HG03175 (cell line): ENCODE data around the gene LIME1.

Source experiments
- ATAC-seq: cut with Tn5 transposase; IDR thresholded peaks from one replicate; pipeline ENCODE4 v1.9.1; 2021; ENCODE audit warnings: mild to moderate bottlenecking, moderate library complexity; ENCODE audit not compliant: unreplicated experiment

Gene LIME1

DNA sequence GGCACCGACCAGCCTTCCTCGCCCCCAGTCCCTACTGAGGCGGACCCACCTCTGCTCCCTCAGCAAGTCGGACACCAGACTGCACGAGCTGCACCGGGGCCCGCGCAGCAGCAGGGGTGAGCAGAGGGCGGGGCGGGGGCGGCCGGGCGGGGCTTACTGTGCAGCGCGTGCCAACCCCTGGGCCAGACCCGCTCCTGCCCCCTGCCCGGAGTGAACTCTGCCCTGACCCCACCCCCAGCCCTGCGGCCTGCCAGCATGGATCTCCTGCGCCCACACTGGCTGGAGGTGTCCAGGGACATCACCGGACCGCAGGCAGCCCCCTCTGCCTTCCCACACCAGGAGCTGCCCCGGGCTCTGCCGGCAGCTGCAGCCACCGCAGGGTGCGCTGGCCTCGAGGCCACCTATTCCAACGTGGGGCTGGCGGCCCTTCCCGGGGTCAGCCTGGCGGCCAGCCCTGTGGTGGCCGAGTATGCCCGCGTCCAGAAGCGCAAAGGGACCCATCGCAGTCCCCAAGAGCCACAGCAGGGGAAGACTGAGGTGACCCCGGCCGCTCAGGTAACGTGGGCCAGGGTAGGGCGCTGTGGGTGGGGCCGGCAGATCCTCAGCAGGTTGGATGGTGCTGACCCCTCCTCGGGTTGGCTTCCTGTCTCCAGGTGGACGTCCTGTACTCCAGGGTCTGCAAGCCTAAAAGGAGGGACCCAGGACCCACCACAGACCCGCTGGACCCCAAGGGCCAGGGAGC lies 1.7 kb downstream of the LIME1 start:
- ATAC-seq = no peak

DNA sequence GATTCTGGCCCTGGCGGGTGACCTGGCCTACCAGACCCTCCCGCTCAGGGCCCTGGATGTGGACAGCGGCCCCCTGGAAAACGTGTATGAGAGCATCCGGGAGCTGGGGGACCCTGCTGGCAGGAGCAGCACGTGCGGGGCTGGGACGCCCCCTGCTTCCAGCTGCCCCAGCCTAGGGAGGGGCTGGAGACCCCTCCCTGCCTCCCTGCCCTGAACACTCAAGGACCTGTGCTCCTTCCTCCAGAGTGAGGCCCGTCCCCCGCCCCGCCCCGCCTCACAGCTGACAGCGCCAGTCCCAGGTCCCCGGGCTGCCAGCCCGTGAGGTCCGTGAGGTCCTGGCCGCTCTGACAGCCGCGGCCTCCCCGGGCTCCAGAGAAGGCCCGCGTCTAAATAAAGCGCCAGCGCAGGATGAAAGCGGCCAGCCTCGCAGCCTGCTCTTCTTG lies 2.2 kb downstream of the LIME1 start:
- no peak for ATAC-seq

DNA sequence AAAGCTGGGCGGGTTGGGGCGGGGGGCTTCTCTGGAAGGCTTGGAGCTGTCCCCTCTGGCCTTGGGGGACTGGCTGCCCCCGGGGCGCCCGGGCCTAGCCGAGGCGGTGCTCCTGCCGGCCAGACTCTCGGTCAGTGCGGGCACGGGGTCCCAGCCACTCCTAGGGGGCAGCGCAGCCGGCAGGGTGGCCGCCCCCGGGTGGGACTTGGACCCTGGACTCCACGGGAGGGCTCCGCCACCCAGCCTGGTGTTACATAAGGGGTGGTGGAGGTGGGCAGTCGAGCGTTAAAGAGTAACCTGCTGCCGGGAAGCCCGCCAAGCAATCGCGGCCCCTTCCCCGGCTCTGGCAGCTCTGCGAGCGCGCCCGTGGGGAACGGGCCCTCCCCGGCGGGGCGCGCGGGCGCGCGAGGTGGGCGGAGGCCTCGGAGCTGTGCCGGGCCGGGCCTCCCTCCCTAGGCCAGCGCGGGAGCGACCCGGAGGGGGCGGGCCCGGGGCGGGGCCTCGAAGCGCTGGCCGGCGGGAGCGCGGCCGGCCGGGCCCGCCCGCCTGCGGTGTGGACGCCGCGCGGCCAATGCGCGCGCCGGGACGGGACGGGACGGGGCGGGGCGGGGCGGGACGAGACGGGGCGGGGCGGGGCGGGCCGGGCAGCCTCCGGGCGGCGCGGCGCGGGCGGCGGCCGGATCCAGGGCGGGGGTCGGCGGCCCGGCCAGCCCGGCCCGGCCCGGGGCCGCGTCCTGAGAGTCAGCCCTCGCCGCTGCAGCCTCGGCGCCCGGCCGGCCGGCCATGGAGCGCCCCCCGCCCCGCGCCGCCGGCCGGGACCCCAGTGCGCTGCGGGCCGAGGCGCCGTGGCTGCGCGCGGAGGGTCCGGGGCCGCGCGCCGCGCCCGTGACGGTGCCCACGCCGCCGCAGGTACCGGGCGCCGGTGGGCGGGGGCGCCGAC lies 2.9 kb downstream of the LIME1 start, which contains the start of gene SLC2A4RG:
Gene SLC2A4RG, plus strand, starts transcription at position 647 of the 940 bp plus-strand sequence. Its CDS starts 137 bp downstream, at position 784.
- peak; percentile 46 for ATAC-seq

DNA sequence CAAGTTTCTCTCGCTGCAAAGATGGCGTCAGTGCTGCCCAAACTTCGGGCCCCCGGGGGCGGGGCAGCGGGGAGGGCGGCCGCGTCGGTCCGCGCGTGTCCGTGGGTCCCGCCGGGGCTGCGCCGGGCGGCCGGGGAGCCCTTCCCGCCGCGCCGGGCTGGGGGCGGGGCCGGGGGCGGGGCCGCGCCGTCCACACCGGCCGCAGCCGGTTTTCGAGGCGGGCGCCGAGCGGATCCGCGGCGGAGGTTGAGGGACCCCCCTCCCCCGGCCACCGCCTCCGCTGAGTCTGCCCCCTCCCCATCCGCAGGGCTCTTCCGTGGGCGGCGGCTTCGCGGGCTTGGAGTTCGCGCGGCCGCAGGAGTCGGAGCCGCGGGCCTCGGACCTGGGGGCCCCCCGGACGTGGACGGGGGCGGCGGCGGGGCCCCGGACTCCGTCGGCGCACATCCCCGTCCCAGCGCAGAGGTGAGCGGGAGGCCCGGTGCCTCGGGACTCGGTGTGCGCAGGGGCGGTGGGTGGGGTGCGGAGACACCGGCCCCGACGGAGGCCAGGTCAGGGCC lies 3.7 kb downstream of the LIME1 start:
- peak; percentile 20 for ATAC-seq

DNA sequence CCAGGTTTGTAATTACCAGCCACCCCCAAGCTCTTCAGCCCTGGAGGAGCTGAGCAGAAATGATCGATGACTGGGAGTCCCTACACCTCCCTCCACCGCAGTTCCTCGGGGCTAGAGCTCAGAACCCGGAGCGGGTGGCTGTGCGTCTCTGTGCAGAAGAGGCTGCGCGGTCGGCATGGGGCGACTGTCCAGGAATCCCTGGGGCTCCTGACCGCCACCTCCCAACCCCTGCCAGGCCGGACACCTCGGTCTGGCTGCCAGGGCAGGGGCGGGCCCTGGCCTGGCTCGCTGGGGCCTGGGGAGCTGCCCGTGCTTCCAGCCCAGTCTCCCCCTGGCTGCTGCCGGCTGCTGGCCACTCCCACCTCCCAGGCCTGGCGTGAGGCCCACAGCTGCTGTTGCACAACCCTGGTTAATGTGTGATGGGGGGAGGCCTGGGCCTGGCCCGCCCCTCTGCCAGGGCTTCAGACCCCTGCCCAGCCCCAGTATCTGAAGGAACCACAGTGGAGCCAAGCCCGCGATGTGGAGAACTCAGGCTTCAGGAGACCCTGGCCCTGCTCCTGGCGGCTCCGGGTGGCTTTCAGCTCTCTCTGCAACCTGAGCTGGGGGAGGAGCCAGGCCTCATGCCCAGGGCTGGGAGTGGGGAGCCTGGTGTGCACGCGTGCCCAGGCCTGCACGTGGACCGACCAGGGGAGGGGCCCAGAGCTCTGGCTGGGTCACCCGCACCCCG lies 4.3 kb downstream of the LIME1 start:
- ATAC-seq = no peak

DNA sequence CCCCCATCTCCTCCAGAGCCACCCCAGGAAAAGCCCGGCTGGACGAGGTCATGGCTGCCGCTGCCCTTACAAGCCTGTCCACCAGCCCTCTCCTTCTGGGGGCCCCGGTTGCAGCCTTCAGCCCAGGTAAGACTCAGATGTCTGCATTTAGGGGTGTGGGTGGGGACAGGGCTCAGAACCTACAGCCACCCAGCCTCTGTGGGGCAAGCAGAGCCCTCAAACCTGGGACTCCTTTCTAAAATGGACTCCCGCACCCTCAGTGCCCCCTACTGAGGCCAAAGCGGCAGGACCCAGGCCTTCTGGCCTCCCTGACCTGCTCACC lies 4.9 kb downstream of the LIME1 start:
- ATAC-seq = no peak

DNA sequence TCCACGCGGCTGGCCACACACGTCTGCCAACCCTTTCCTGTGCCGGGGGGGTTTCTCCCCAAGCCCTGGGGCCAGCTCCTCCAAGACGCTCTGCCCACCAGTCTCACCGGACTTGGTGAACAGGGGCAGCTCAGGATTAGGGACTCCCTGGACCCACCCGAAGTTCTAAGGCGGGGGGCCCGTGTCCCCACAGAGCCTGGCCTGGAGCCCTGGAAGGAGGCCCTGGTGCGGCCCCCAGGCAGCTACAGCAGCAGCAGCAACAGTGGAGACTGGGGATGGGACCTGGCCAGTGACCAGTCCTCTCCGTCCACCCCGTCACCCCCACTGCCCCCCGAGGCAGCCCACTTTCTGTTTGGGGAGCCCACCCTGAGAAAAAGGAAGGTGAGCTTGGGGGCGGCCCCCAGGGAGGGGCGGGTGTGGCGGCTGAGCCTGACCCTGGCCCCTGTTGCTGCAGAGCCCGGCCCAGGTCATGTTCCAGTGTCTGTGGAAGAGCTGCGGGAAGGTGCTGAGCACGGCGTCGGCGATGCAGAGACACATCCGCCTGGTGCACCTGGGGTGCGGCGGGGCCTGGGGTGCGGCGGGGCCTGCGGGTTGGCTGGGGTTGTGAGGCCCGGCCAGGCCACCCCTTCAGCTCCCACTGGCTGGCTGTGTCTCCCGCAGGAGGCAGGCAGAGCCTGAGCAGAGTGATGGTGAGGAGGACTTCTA lies 5.4 kb downstream of the LIME1 start:
- no peak for ATAC-seq

DNA sequence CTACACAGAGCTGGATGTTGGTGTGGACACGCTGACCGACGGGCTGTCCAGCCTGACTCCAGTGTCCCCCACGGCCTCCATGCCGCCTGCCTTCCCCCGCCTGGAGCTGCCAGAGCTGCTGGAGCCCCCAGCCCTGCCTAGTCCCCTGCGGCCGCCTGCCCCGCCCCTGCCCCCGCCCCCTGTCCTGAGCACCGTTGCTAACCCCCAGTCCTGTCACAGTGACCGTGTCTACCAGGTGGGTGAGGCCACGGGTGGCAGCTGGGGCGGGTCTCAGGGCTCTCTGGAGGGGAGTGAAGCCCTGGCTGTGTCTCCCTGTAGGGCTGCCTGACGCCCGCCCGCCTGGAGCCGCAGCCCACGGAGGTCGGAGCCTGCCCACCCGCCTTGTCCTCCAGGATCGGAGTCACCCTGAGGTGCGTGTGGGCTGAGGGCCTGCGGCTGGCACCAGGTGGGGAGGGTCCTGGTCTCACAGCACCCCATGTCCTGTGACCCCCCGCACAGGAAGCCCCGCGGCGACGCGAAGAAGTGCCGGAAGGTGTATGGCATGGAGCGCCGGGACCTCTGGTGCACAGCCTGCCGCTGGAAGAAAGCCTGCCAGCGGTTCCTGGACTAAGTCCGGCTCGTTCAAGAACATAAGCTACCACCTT lies 6.0 kb downstream of the LIME1 start:
- no peak for ATAC-seq

DNA sequence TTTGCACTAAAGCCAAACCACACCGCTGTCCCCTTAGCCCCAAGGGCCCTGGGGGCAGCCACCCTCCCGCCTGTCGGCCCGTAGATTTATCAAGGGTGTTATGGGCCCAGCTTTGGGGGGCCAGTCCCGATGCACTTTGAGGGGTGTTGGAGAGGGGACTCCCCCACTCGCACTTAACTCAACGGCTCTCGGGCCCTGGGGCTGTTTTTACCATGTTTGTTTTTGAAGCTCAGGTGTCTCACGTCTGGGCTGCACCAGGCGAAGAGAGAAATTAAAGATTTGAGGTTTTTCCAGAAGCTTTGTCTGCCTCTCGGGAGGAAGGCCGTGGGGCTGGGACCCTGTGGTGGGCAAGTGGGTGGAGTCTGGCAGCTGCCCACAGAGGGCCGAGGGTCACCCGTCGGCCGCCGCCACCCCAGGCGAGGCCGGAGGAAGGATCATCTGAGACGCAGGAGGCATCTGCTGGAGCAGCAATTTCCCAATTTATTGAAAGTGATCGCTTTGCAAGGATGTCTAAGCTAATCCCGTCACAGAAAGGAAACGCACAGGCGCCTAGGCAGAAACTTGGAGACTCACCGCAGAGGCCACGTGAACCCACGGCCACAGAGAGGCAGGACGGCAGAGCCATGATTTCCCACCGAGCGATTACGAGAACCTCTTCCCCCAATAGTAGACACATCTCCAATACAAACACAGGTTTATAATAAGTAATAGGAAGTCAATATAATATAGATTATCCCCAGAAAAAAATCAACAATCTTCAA lies 6.9 kb downstream of the LIME1 start:
- no peak for ATAC-seq

DNA sequence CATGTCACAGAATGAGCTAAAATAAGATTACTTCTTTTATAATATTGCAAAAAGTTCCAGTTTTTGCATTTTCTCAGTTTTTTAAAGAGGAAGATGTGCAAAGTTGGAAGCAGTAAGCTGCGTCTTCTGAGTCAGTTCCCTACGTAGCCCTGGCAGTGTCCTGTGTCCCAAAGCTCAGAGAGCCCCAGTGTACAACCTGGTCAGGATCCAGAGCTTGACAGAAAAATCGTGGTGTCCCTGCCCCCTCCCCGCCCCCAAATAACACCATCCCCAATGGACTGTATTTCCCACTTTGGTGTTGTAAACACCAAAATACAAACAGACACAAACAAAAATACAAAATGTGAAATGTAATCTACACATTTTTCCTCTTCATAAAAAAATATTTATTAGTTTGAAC lies 7.7 kb downstream of the LIME1 start:
- no peak for ATAC-seq

DNA sequence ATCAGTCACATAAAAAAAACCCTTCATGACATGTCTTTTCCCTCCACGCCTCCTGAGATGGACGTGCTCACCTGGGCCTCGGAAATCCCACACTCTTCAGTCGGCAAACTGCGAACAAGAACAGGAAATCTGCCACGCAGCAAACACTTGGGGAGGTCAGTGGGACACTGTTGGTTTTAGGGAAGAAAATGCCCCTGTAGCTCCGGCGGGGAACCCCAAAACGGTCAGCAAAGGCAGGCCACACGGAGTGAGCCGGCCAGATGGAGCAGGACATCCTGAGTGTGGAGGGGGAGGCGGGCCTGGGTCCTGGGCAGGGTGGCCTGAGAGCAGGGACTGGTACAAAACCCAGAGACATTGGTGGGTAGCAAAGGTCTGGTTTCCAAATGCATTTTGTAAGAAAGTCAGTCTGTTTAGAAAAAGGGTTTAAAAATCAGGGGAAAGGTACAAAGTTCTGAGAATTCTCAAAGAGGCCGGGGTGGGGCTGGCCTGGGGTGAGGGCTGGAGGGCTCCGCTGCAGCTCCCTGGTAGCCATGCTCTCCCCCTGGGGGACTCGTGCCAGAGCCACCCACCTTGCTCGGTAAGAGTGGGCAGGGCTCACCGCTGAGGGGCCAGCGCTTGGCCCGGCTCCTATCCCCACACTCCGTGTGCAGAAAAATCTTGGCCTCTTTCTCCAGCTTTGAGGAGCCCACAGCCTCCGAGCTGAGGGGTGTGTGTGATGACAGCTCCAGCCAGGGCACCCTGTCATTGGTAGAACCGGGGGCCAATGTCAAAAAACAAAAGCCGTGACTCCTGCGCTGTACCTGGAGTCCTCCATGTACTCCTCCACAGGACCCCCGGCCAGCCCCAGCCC lies 8.3 kb downstream of the LIME1 start:
- no peak for ATAC-seq

DNA sequence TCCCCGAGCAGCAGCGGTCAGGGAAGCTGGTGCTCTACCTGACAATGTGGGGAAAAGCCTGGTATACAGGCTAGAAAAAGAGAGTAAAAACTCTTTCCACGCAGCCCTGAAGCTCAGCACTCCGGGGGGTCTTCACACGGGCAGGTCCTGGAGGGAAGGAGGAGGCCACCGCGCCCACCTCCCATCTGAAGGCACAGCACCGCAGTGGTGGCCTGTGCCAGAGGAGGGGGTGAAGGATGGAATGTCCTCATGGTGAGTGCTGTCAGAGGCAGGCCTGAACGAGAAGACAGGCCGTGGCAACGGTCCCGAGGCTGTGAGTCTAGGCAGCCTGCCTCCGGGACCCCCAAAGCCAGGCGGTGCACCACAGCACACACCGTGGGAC lies 9.0 kb downstream of the LIME1 start:
- no peak for ATAC-seq

DNA sequence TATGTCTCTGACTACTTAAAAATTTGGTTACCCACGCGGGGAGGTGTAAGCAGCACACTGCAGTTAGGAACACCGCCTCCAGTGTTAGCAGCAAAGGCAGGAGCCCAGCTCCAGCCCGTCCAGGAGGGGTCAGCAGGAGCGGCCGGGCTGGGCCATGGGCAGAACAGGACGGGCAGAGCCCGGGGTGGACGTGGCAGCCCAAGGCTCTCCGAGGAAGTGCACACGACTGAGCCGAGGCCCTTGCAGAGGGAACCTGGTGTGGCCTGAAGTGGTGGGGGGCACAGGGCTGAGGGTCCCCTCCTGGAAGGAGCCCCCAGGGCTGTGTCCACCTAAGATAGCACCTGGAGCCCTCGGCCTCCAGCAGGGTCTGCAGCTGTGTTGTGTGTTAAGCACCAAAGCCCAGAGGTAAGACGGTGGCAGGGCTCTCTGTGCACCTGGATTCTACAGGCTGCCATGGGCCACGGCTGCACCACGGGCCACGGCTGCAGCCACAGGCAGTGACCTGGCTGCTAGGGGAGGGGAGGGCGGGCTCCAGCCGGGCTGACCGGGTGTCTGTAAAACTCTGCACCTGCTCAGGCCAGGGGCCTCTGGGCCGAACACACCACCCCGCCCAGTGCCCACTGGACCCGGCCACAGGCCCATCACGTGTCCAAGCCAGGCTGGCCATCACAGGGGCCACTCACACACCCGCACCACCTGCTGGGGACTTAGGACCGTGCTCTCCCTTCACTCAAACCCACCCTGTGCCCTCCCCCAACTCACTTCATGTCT lies 9.7 kb downstream of the LIME1 start:
- ATAC-seq = no peak

DNA sequence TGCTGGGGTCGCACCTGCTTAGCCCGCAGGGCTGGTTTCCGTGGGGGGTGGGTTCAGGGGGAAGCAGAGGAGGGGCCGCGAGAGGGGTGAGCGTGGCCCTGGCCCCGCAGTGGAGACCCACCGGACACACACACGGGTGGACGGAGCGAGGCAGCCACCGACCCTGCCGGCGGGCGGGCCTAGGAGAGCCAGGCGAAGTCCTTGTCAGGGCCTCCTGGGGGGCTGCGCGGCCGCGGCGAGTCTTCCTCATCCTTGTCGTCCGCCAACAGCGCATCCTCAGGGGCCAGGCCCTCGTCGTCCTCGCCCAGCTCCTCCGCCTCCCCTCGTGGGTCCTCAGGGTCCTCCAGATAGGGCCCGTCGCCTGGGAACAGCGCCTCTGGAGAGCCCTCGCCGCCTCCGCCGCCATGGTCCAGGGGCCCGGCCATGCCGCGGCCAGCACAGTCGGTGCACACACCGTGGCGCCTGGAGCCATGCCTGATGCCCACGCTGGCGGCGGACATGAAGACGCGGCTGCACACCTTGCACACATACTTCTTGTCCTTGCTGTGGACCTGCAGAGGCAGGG lies 10.4 kb downstream of the LIME1 start:
- no peak for ATAC-seq

DNA sequence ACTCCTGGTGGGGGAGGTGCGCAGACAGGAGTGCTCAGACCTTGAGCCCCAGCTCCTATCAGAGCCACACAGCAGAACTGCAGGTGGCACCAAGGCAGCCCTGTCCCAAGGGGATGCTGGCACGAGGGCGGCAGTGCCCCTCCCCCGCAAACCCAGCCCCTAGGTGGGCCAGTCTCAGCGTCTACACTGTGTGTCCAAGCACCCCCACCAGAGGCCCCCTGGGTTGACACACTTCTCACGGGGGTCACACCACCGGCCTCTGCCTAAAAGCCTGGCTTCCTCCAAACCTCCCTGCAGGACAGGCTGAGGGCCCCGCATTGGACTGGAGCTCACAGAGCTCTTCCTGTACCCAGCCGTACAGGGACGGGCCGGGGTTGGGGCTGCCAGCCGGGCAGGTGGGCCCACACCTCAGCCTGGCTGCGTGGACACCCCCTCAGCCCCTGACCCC lies 11.2 kb downstream of the LIME1 start:
- no peak for ATAC-seq

DNA sequence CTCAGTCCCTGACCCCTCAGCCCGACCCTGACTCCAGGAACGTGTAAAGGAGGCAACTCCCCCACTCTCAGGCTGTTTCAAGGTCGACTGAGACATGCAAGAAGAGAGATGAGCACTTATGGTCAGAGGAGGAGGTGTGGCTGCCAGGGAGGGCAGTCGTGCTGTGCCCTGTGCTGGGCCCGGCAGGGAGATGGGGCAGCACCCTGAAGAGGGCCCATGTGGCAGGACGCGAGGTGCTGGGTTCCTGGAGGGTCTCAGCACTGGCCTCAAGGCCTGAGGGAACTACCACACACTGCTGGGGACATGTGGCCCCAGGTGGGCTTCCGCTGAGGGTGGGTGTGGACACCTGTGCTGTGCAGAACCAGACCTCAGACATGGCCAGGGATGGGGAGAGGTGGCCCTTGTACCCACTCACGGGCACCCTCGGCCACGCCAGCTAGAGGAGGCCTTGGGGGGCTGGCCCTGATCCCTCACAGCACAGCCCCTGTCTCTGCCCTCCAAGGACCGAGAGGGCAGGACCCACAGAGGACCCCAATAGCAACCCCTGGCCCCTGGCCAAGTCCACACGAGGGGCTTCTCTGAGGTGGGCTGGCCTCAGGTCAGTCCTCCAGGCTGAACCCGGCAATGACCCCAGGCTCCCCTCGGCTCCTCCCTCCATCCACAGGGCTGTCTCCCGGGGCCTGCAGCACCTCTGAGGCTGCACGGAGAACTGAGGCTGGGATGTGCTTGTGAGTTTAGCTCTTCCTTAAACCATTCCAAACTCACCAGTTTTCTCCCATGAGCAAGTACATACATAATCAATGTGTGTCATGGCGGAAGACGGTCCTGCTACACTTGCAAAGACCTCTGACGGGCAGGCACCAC lies 11.8 kb downstream of the LIME1 start:
- ATAC-seq = no peak
